Activated T-cell treated with anti-CD3 and anti-CD28 coated beads, Interleukin-2, amount 50 U/mL, for 48 hours (primary cell): ENCODE measurements around the gene PITPNB.

Experiments used
- DNase-seq, 2 experiments: peaks; one replicate each; pipeline ENCODE4 v3.0.0-alpha.2; 2020

The PITPNB gene

GRCh38 chr22:27918341-27919221 is 475 bp downstream of the PITPNB start:
- peak; percentile 78 to 80 for DNase-seq

GRCh38 chr22:27915986-27916385 is 3.1 kb downstream of the PITPNB start:
- DNase-seq, result no peak

- DNase-seq, result no peak
These were observed 5.8 kb downstream of the PITPNB start for GRCh38 chr22:27913162-27913741.

- no peak for DNase-seq
These were observed 7.0 kb downstream of the PITPNB start for GRCh38 chr22:27912101-27912500.

GRCh38 chr22:27911330-27911729 is 7.7 kb downstream of the PITPNB start:
- no peak for DNase-seq

GRCh38 chr22:27906241-27906640 is 12.8 kb downstream of the PITPNB start:
- DNase-seq, result no peak

- DNase-seq, result no peak
These were observed 13.4 kb downstream of the PITPNB start for GRCh38 chr22:27905653-27906052.

- no peak for DNase-seq
These were observed 15.1 kb downstream of the PITPNB start for GRCh38 chr22:27903805-27904473.

- no peak for DNase-seq
These were observed 18.9 kb downstream of the PITPNB start for GRCh38 chr22:27900153-27900552.

- DNase-seq, result no peak
These were observed 22.8 kb downstream of the PITPNB start for GRCh38 chr22:27896245-27896644.

GRCh38 chr22:27895600-27895999 is 23.5 kb downstream of the PITPNB start:
- DNase-seq, result no peak

- DNase-seq, result no peak
These were observed 26.2 kb downstream of the PITPNB start for GRCh38 chr22:27892811-27893210.

GRCh38 chr22:27892064-27892463 is 27.0 kb downstream of the PITPNB start:
- DNase-seq, result no peak

- DNase-seq, result no peak
These were observed 30.7 kb downstream of the PITPNB start for GRCh38 chr22:27888310-27888709.

- DNase-seq, result no peak
These were observed 32.3 kb downstream of the PITPNB start for GRCh38 chr22:27886843-27887151.

- DNase-seq, result peak; percentile 45 to 53
These were observed 32.8 kb downstream of the PITPNB start for GRCh38 chr22:27885977-27886842.

- no peak for DNase-seq
These were observed 35.3 kb downstream of the PITPNB start for GRCh38 chr22:27883656-27884350.

- DNase-seq, result no peak
These were observed 36.4 kb downstream of the PITPNB start for GRCh38 chr22:27882507-27883290.

GRCh38 chr22:27881421-27881820 is 37.6 kb downstream of the PITPNB start:
- no peak for DNase-seq

- no peak for DNase-seq
These were observed 38.2 kb downstream of the PITPNB start for GRCh38 chr22:27880778-27881394.

- DNase-seq, result no peak
These were observed 39.1 kb downstream of the PITPNB start for GRCh38 chr22:27879923-27880322.
